IgD-negative memory B cell (primary cell): ENCODE results near the gene NHSL2. TPM values are rescaled to one million over a fixed set of nuclear protein-coding genes. Genes with fewer than 3 reads are reported as not detected.
A peak's percentile ranks its signal among the peaks of the same experiment; 100 is the strongest.
"Not testable (repeated sequence)": the region's sequence is repeated elsewhere in the genome, so short reads cannot be mapped to it uniquely, and the experiment has no call there.

Experiments used
- H3K27ac Mint-ChIP-seq, 3 donors: one replicate each; pipeline ENCODE4 v1.8.0; 2020 to 2022; ENCODE audit warnings: mild to moderate bottlenecking in 3 of 3, mixed read lengths in 3 of 3, moderate library complexity in 1 of 3
- H3K27me3 Mint-ChIP-seq: one replicate; pipeline ENCODE4 v1.8.0; 2021; ENCODE audit warnings: mixed read lengths
- H3K36me3 Mint-ChIP-seq: one replicate; pipeline ENCODE4 v1.8.0; 2020; ENCODE audit warnings: mild to moderate bottlenecking, mixed read lengths
- H3K4me1 Mint-ChIP-seq, 3 donors: one replicate each; pipeline ENCODE4 v1.8.0; 2020 to 2022; ENCODE audit warnings: mixed read lengths in 3 of 3, mild to moderate bottlenecking in 1 of 3
- H3K4me3 Mint-ChIP-seq, 4 donors: one replicate each; pipeline ENCODE4 v1.8.0; 2020 to 2022; ENCODE audit warnings: mild to moderate bottlenecking in 4 of 4, mixed read lengths in 4 of 4, moderate library complexity in 3 of 4
- H3K9me3 Mint-ChIP-seq, 3 donors: one replicate each; pipeline ENCODE4 v1.8.0; 2020 to 2021; ENCODE audit warnings: mixed read lengths in 3 of 3, mild to moderate bottlenecking in 1 of 3
- polyA plus RNA-seq: library from polyadenylated mRNA; unstranded; fragments of 300-500 nt; fragmentation: Illumina TruSeq; gene quantifications from one replicate; pipeline ENCODE4 v1.2.3, GENCODE V29; 2021

Gene NHSL2
- polyA plus RNA-seq, 1 donor from 2014 or later, result 0.83 TPM

DNA sequence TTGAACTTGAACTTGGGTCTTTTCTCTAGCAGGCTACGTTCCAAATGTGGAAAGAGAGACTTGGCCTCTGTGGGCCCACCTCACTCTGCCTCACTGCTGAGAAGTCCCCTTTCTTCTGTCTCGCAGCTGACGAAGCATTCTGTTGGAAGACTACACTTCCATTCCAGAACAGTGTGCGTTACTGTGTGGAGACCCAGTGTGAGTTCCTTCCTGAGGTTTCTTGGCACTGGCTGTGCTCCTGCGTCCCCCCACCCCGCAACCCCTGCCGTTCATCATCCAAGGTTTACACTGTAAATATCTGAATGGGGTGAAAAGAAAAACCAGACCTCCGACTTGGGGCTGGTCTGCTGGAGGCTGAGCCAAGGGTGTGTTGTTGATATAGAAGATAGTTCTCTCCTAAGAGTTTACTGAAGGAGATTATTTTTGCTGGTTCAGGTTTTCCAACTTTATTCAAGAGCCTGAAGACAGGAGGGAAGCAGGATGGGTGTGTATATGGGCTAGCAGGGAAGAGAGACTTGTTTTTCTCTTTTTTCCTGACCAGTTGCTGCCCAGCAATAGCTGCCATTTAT, 34.7 kb downstream of the NHSL2 start:
- Mint-ChIP-seq H3K27me3 (peaks cover 9% of the 10 kb centered on the region), H3K4me3 (no peak overlapping the region), H3K9me3 (no peaks in the 10 kb centered on the region)

DNA sequence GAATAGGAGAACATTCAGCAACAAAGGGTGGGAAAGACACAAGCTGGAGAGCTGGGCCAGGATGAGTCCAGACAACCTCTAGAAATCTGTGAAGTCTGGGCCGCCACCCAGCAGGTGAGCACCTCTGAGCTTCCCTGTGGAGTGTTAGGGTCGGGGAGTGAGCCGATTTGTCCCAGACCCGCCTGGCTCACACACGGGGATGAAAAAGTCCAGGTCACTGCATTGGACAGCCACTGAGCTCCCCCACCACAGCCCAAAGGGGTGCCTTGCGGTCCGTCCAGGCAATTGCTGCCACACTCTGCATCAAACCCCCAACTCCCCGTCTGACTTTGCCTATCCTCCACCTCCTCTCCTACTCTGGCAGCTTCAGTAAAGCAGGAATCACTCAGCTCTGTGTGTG, 38.7 kb downstream of the NHSL2 start:
- Mint-ChIP-seq H3K4me3 (no peak overlapping the region), H3K27ac (no peak overlapping the region), H3K9me3 (no peaks in the 10 kb centered on the region), H3K27me3 (peaks cover 15% of the 10 kb centered on the region), H3K4me1 (no peaks in the 10 kb centered on the region), H3K36me3 (no peaks in the 10 kb centered on the region)

More for the DNA sequence above, 34.7 kb downstream of the NHSL2 start:
- Mint-ChIP-seq H3K27ac (no peak overlapping the region), H3K36me3 (no peaks in the 10 kb centered on the region), H3K4me1 (no peaks in the 10 kb centered on the region)

DNA sequence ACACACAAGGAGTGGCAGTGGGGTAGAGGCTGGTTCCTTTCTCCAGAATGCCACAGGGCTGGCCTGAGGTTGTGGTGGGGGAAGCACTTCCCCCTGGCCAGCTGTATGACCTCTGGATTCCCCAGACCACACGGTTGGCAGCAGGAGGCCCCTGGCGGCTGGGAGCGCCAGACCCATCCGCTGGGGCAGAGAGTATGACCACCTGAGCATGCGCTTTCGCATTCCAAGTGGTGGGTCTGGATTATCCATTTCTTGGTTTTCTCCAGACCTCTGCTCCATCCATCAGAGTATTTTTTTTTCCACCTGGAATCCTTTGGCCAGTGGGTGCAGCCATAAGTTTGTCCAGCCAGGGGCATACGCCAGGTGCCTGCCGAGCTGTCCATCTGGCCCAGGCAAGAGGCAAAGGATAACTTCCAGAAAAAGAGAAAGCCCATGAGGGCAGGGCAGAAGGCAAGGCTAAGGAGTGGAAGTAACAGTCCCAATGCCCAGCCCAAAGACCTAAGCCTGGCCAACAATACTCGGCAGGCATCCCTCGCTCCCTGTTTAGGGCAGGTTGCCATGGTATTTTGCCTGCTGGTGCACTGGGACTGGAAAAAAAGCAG, 39.3 kb downstream of the NHSL2 start:
- peaks cover 17% of the 10 kb centered on the region for H3K27me3 Mint-ChIP-seq
- no peak overlapping the region for H3K27ac Mint-ChIP-seq
- no peaks in the 10 kb centered on the region for H3K36me3 Mint-ChIP-seq
- H3K4me1 Mint-ChIP-seq, result no peaks in the 10 kb centered on the region
- H3K9me3 Mint-ChIP-seq, result no peaks in the 10 kb centered on the region
- no peak overlapping the region for H3K4me3 Mint-ChIP-seq

DNA sequence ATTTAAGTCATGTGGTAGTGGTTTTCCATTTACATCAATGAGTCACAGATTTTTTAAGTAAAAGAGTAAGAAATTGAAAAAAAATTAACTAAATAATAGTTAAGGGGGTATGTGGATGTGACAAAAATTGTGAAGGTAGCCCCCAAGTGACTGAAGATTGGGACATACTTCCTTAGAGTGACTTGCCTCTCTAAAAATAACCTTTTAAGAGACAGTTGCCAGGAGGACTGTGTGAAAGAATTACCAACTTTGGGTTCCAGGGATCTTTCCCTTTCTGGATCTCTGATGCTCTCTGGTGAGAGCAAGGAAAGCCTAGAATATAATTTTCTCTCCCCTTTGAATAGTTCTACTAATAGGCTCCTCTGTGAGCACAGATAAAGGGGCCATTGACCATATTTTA, 42.7 kb downstream of the NHSL2 start:
- Mint-ChIP-seq H3K9me3 (no peaks in the 10 kb centered on the region), H3K27ac (no peak overlapping the region), H3K4me1 (no peaks in the 10 kb centered on the region), H3K36me3 (no peaks in the 10 kb centered on the region), H3K27me3 (peaks cover 12% of the 10 kb centered on the region), H3K4me3 (no peak overlapping the region)

DNA sequence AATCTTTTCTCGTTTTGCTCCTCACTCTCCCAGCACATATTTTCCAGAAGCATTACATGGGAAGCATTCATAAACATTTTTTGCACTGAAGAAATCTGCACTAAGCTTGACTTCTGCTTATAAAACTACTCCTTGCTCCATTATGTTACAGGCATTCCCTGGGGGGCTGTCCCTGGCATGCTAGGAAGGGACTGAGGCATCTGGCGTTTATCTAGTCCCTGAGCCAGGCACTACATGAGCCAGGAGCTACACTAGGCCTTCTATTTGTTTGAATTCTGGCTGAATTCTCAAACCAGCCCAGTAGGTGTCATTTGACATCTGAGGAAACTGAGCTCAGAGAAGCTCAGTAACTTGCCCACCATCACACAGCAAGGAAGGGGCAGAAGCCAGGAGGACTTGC, 43.3 kb downstream of the NHSL2 start:
- H3K4me1 Mint-ChIP-seq, result no peaks in the 10 kb centered on the region
- no peak overlapping the region for H3K4me3 Mint-ChIP-seq
- no peak overlapping the region for H3K27ac Mint-ChIP-seq
- no peaks in the 10 kb centered on the region for H3K9me3 Mint-ChIP-seq
- H3K27me3 Mint-ChIP-seq, result peaks cover 11% of the 10 kb centered on the region
- no peaks in the 10 kb centered on the region for H3K36me3 Mint-ChIP-seq

DNA sequence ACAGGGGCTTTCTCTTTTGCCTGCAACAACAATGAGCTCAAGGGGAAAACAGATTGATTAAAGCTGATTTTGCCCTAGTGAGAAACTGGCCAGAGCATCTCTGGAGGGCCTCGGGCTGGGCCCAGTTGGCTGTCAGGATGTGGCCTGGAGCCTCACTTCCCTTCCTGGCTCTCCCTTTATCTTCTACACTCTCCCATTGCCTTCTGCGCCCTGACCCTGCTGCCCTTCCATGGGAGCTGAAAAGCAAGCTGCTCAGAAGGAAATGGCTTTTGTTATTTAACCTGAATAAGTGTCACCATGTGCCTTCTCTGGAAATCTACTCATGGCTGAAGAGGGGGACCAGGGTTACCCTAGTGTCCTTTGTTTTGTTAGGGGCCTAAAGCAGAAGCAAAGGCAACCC, 43.8 kb downstream of the NHSL2 start:
- Mint-ChIP-seq H3K4me3 (no peak overlapping the region), H3K9me3 (no peaks in the 10 kb centered on the region), H3K4me1 (no peaks in the 10 kb centered on the region), H3K27me3 (peaks cover 11% of the 10 kb centered on the region), H3K27ac (peak overlapping the region in 1 of 3 donors; percentile 67), H3K36me3 (no peaks in the 10 kb centered on the region)

DNA sequence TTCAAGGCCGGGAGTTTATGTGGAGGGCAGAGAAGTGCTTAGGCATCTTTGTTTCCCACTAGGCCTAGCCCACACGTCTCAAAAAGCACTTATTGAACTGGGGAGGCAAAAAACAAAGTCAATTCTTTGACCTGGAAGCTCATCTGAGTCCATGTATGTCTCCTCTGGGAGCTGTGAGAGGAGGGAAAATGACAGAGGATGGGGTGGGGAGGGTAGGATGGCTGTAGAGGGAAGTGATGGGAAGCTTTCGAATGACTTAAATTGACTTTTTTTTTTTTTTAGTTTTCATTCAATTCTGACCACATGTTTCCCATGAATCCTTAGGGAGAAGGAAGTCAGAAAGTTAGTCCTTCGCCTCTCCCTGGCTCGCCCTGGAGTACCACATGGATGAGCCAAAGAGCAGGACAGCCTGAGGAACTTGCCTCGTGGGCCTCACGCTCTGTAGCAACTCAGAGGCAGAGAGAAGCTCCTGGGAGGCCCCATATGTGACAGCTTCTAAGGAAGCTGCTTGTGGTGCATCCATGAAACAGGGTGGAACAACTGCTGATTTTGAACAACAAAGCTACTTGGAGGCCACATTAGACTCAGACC, 45.0 kb downstream of the NHSL2 start:
- Mint-ChIP-seq H3K4me1 (no peaks in the 10 kb centered on the region), H3K4me3 (no peak overlapping the region), H3K9me3 (peaks cover 0 to 3% (median 2%) of the 10 kb centered on the region in 3 donors), H3K27me3 (peaks cover 11% of the 10 kb centered on the region), H3K36me3 (no peaks in the 10 kb centered on the region), H3K27ac (no peak overlapping the region)

DNA sequence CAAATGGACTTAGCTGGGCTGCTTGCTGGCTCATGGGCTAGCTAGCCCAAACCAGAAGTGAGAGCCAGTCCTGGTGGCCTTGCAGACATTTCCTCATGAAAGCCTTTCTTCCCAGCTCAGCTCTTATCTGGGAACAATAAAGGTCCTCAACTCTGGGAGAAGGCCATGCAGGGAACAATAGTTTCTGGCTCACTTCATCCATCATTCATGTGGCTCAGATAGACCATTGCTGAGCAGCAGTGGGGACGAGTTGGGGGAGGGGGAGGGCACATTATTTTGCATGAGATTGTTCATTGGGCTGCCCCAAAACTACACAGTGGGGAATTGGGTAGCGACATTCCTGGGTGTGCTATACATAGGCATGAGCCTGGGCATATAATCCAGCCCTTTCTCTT, 47.6 kb downstream of the NHSL2 start:
- Mint-ChIP-seq H3K4me1 (no peaks in the 10 kb centered on the region), H3K4me3 (no peak overlapping the region), H3K9me3 (peaks cover 0 to 7% (median 6%) of the 10 kb centered on the region in 3 donors), H3K27ac (no peak overlapping the region), H3K27me3 (peaks cover 11% of the 10 kb centered on the region), H3K36me3 (no peaks in the 10 kb centered on the region)

DNA sequence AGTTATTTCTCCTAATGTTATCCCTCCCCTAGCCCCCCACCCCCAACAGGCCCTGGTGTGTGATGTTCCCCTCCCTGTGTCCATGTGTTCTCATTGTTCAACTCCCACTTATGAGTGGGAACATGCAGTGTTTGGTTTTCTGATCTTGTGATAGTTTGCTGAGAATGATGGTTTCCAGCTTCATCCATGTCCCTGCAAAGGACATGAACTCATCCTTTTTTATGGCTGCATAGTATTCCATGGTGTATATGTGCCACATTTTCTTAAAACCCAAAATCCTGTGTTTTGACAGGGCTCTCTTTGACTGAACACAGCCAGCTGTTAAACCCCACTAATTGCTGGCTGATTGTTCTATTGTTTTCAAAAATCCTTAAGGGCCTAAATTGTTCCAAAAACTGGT, 53.5 kb downstream of the NHSL2 start:
- not testable (repeated sequence) for H3K36me3 Mint-ChIP-seq, H3K27ac Mint-ChIP-seq, H3K4me1 Mint-ChIP-seq, H3K27me3 Mint-ChIP-seq, H3K4me3 Mint-ChIP-seq
- peaks cover 0 to 14% (median 6%) of the 10 kb centered on the region in 3 donors for H3K9me3 Mint-ChIP-seq

DNA sequence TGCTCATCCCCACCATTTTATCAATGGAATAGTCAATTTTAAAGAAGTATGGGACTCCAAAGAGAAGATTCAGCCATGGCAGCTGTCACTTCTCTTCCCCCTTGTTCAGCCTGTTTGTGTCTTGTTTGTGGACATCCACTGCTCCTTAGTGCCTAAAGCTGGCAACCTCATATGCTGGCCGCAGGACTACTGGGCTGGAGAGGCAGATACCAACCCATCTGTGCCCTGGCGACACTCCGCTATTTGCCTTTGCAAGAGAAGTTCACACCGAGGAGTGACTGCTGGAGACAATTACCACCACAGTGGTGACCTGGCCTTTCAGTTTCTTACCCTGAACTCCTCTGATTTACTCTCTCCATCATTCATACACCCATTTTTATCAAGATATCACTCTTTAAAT, 64.3 kb downstream of the NHSL2 start:
- H3K27me3 Mint-ChIP-seq, result peaks cover 7% of the 10 kb centered on the region
- H3K9me3 Mint-ChIP-seq, result no peaks in the 10 kb centered on the region
- H3K4me3 Mint-ChIP-seq, result no peak overlapping the region
- no peaks in the 10 kb centered on the region for H3K36me3 Mint-ChIP-seq
- no peak overlapping the region for H3K27ac Mint-ChIP-seq
- H3K4me1 Mint-ChIP-seq, result no peaks in the 10 kb centered on the region

DNA sequence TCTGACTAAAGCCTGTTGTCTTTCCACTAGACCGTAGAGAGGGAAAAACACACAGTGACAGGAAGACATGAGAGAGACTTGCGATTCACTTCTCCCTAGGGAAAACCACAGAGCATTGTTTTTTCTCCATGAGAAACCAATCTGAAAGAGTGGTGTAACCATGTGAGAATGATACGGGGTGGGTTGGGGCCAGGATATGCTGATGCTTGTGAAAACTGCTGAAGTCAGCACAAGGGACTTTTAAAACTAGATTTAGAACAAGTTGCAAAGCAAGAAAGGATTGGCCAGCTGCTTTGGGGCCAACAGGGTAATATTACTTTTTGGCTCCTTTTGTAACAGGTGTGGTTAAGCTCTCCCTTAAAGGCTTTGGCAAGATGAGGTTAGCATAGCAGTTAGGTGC, 66.1 kb downstream of the NHSL2 start:
- Mint-ChIP-seq H3K9me3 (no peaks in the 10 kb centered on the region), H3K27ac (peak overlapping the region in 1 of 3 donors; percentile 4), H3K4me3 (no peak overlapping the region), H3K36me3 (no peaks in the 10 kb centered on the region), H3K27me3 (peaks cover 9% of the 10 kb centered on the region), H3K4me1 (no peaks in the 10 kb centered on the region)

DNA sequence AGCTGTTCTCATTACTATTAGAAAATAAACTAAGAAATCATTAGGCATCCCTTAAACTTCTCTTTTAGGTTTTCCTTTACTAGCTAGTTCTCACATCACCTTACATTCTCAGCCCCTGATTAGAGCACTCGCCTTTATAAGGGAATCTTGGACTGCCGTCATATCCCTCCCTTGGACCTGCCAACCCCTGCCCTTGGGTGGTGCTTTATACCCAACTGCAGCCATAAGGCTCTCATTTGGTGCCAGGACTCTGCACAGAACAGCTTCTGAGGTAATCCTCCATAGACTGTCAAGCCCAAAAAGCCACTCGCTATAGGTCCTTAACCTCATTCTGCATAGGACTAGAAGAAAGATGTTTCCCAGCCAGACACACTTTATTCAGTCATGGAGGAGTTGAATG, 67.5 kb downstream of the NHSL2 start:
- Mint-ChIP-seq H3K27ac (no peak overlapping the region), H3K36me3 (no peaks in the 10 kb centered on the region), H3K4me3 (no peak overlapping the region), H3K9me3 (no peaks in the 10 kb centered on the region), H3K4me1 (no peaks in the 10 kb centered on the region), H3K27me3 (peaks cover 13% of the 10 kb centered on the region)

DNA sequence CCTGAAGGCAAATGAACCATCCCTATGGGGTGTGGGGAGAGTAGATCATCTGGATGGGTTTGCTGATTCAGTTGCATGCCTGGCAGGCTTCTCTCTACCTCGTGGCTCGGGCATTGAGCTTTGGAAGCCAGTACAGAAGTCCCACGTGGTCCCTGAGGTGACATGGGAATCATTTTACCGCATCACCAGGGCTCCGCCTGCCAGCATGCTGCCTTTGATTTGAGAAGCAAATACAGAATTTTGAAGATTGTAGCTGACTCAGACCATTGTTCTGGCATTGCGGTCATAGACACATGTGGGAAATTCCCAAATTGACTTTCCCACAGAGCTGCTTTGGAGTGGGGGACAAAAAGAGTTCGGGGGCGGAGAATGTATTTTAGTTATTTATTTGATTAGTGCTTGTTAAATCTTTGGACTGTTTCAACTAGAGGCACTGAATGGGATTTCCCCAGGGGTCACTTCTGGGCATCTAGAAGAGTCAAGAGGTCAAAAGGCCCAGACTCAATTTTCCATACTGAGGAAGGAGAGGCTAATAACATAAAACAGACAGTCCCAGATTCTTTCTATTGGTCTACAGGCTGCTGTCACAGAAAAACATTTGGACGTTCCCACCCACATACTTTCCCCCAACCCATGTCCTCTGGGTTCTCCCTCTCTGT, 79.3 kb downstream of the NHSL2 start:
- Mint-ChIP-seq H3K27ac (no peak overlapping the region), H3K9me3 (peaks cover 0 to 2% (median 0%) of the 10 kb centered on the region in 3 donors), H3K4me1 (no peaks in the 10 kb centered on the region), H3K4me3 (no peak overlapping the region), H3K36me3 (no peaks in the 10 kb centered on the region), H3K27me3 (peaks cover 4% of the 10 kb centered on the region)

DNA sequence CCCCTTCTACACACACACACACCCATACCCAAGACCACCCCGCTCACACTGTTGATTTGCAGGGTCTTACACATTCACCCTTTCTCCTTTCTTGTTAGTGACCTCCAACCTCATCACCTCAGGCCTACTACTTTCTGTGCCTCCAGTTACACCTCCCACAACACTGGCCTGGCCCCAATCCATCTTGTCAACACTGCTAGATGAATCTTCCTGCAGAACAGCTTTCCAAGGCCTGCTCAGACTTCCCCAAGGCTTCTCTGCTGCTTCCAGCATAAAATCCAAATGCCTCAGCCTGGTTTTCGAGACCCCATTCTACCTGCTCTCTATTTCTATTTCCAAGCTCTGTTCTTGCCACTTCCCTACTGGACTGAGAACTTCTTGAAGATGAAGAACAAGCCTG, 79.9 kb downstream of the NHSL2 start:
- Mint-ChIP-seq H3K4me1 (no peaks in the 10 kb centered on the region), H3K36me3 (no peaks in the 10 kb centered on the region), H3K9me3 (peaks cover 0 to 2% (median 0%) of the 10 kb centered on the region in 3 donors), H3K27me3 (peaks cover 4% of the 10 kb centered on the region), H3K27ac (no peak overlapping the region), H3K4me3 (no peak overlapping the region)

DNA sequence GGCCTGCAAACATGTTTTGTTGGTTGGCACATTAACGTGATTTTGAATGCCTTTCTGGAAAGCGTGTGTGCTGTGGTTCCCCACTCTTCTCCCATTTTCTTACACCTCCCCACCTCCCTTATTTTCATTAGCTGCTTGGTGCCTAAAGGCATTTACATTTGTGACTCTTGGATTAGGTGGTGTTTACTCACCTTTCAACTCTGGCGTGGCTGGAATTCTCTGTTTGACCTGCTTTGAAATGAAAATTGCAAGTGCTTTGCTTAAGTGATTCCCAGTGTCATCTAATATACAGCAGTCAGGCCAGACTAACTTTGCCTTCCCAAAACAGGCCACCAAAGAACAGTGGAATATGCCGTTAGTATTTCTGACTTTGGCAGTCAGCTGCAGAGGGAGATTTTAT, 80.5 kb downstream of the NHSL2 start:
- Mint-ChIP-seq H3K36me3 (no peaks in the 10 kb centered on the region), H3K9me3 (no peaks in the 10 kb centered on the region), H3K27ac (no peak overlapping the region), H3K4me1 (no peaks in the 10 kb centered on the region), H3K4me3 (no peak overlapping the region), H3K27me3 (peaks cover 4% of the 10 kb centered on the region)

DNA sequence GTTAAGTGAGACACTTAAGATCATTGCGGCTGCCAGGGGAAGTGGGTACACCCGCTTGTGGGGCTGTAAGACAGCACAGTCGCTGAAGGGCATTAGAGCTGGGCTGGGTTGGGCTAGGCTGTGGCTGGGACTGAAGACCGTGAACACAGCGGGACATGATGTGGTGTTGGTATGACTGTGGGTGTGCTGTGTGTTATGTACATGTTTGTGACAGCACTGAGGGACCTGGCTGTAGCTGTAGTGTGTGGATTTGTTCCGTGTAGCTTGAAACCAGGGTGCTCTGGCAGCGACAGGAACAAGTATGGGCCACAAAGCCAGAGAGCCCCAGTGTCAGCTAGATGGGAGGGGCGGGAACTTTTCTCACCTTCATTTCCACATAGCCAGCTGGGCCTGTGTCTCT, 82.1 kb downstream of the NHSL2 start:
- Mint-ChIP-seq H3K36me3 (no peaks in the 10 kb centered on the region), H3K4me3 (no peak overlapping the region), H3K9me3 (no peaks in the 10 kb centered on the region), H3K27ac (no peak overlapping the region), H3K27me3 (peaks cover 3% of the 10 kb centered on the region), H3K4me1 (no peaks in the 10 kb centered on the region)
